ENCODE data around the gene SRMS.

Gene SRMS

GRCh38 chr20:63495167-63495720 lies 52.3 kb downstream of the SRMS start:
- no peak for DNase-seq (ENCODE audit: extremely low spot score, insufficient read length, low read depth)
- no peak for FAIRE-seq

GRCh38 chr20:63494420-63495166 lies 53.0 kb downstream of the SRMS start:
- FAIRE-seq (no peak), DNase-seq (ENCODE audit: extremely low spot score, insufficient read length, low read depth) (no peak)

GRCh38 chr20:63494084-63494419 lies 53.5 kb downstream of the SRMS start:
- DNase-seq (ENCODE audit: extremely low spot score, insufficient read length, low read depth): no peak
- no peak for FAIRE-seq

GRCh38 chr20:63493563-63494020 lies 54.0 kb downstream of the SRMS start:
- DNase-seq (ENCODE audit: extremely low spot score, insufficient read length, low read depth): no peak

GRCh38 chr20:63492982-63493381 lies 54.6 kb downstream of the SRMS start:
- FAIRE-seq: no peak

More at GRCh38 chr20:63493563-63494020, 54.0 kb downstream of the SRMS start:
- no peak for FAIRE-seq

GRCh38 chr20:63492518-63492917 lies 55.0 kb downstream of the SRMS start:
- no peak for DNase-seq (ENCODE audit: extremely low spot score, insufficient read length, low read depth)
- FAIRE-seq: no peak

More at GRCh38 chr20:63492982-63493381, 54.6 kb downstream of the SRMS start:
- DNase-seq (ENCODE audit: extremely low spot score, insufficient read length, low read depth): no peak

GRCh38 chr20:63491635-63492230 lies 55.8 kb downstream of the SRMS start:
- DNase-seq (ENCODE audit: extremely low spot score, insufficient read length, low read depth) (no peak), FAIRE-seq (no peak)

GRCh38 chr20:63491078-63491477 lies 56.5 kb downstream of the SRMS start:
- DNase-seq (ENCODE audit: extremely low spot score, insufficient read length, low read depth) (no peak), FAIRE-seq (no peak)

All from GM18507 (cell line).